IPS-NIHi7 (cell line): ENCODE data around the gene SEL1L3.

Experiments used
- DNase-seq: peaks from one replicate; pipeline ENCODE4 v3.0.0; 2012; ENCODE audit warnings: mixed read lengths; ENCODE audit errors: extremely low spot score

Gene SEL1L3

GRCh38 chr4:25750874-25751273 lies 111.9 kb downstream of the SEL1L3 start:
- no peak for DNase-seq

GRCh38 chr4:25749150-25749794 lies 113.5 kb downstream of the SEL1L3 start:
- DNase-seq = no peak

- no peak for DNase-seq
Measured at GRCh38 chr4:25743971-25744370, 118.8 kb downstream of the SEL1L3 start.

- DNase-seq = no peak
Measured at GRCh38 chr4:25729564-25729963, 133.2 kb downstream of the SEL1L3 start.

- no peak for DNase-seq
Measured at GRCh38 chr4:25728886-25729285, 133.9 kb downstream of the SEL1L3 start.

- no peak for DNase-seq
Measured at GRCh38 chr4:25727711-25728493, 134.9 kb downstream of the SEL1L3 start.

GRCh38 chr4:25725870-25726269 lies 136.9 kb downstream of the SEL1L3 start:
- no peak for DNase-seq

- DNase-seq = no peak
Measured at GRCh38 chr4:25723409-25723808, 139.4 kb downstream of the SEL1L3 start.

GRCh38 chr4:25722964-25723363 lies 139.8 kb downstream of the SEL1L3 start:
- no peak for DNase-seq

GRCh38 chr4:25713812-25714211 lies 149.0 kb downstream of the SEL1L3 start:
- DNase-seq = no peak

- no peak for DNase-seq
Measured at GRCh38 chr4:25712611-25713010, 150.2 kb downstream of the SEL1L3 start.

GRCh38 chr4:25710637-25711036 lies 152.2 kb downstream of the SEL1L3 start:
- no peak for DNase-seq

- no peak for DNase-seq
Measured at GRCh38 chr4:25704516-25704915, 158.3 kb downstream of the SEL1L3 start.

GRCh38 chr4:25703731-25704388 lies 158.9 kb downstream of the SEL1L3 start:
- no peak for DNase-seq

GRCh38 chr4:25702848-25703247 lies 159.9 kb downstream of the SEL1L3 start:
- DNase-seq = no peak

GRCh38 chr4:25700661-25701060 lies 162.1 kb downstream of the SEL1L3 start:
- DNase-seq = no peak

GRCh38 chr4:25697516-25697915 lies 165.3 kb downstream of the SEL1L3 start:
- DNase-seq = no peak
